Loucy (cell line): Measurements from ENCODE around the gene NCK1.

Experiments
- H2AFZ ChIP-seq: fragments of 200-600 bp; sonication (generic); 2 replicates; pipeline ENCODE4 v1.6.0; 2016; ENCODE audit warnings: antibody characterized with exemption, mild to moderate bottlenecking, low read length, moderate library complexity
- H3F3A ChIP-seq: fragments of 200-600 bp; 2 replicates; pipeline ENCODE4 v1.6.0; 2016; ENCODE audit warnings: antibody characterized with exemption, low read depth, mild to moderate bottlenecking
- H3K27me3 ChIP-seq: fragments of 200-600 bp; sonication (generic); 2 replicates; pipeline ENCODE4 v1.6.1; 2014; ENCODE audit warnings: low read length, mild to moderate bottlenecking; ENCODE audit not compliant: insufficient read depth, poor library complexity, severe bottlenecking
- H3K36me3 ChIP-seq: fragments of 200-600 bp; sonication (generic); 2 replicates; pipeline ENCODE4 v1.6.1; 2016; ENCODE audit warnings: low read length; ENCODE audit not compliant: insufficient read depth
- H3K4me1 ChIP-seq: fragments of 200-600 bp; sonication (generic); 2 replicates; pipeline ENCODE4 v1.5.1; 2014; ENCODE audit warnings: low read length, mild to moderate bottlenecking; ENCODE audit not compliant: insufficient read depth, poor library complexity, severe bottlenecking
- H3K4me2 ChIP-seq: fragments of 200-600 bp; sonication (generic); 2 replicates; pipeline ENCODE4 v1.6.0; 2014; ENCODE audit warnings: antibody characterized with exemption, low read length, low read depth, mild to moderate bottlenecking; ENCODE audit not compliant: poor library complexity, severe bottlenecking
- H3K4me3 ChIP-seq: fragments of 200-600 bp; sonication (generic); 2 replicates; pipeline ENCODE4 v1.5.1; 2014; ENCODE audit warnings: low read length, mild to moderate bottlenecking, mixed read lengths; ENCODE audit not compliant: poor library complexity, severe bottlenecking
- H3K79me2 ChIP-seq: fragments of 200-600 bp; sonication (generic); 2 replicates; pipeline ENCODE4 v1.6.1; 2014; ENCODE audit warnings: low read length; ENCODE audit not compliant: insufficient read depth
- H3K9ac ChIP-seq: fragments of 200-600 bp; sonication (generic); 2 replicates; pipeline ENCODE4 v1.6.0; 2014; ENCODE audit warnings: mild to moderate bottlenecking, low read depth, low read length, moderate library complexity; ENCODE audit not compliant: poor library complexity, severe bottlenecking
- H3K9me2 ChIP-seq: fragments of 200-600 bp; sonication (generic); replicated peaks from 2 replicates; pipeline ENCODE4 v1.6.1; 2016; ENCODE audit warnings: low read depth, low read length, mixed read lengths
- H3K9me3 ChIP-seq: fragments of 200-600 bp; sonication (generic); 2 replicates; pipeline ENCODE4 v1.6.1; 2014; ENCODE audit warnings: mild to moderate bottlenecking, antibody characterized with exemption, low read length, low read depth; ENCODE audit not compliant: insufficient read depth
- H4K20me1 ChIP-seq: fragments of 200-600 bp; sonication (generic); 2 replicates; pipeline ENCODE4 v1.6.0; 2014; ENCODE audit warnings: antibody characterized with exemption, low read length, mild to moderate bottlenecking; ENCODE audit not compliant: insufficient read depth, poor library complexity, severe bottlenecking
- CTCF ChIP-seq: fragments of 200-600 bp; sonication (generic); conservative IDR thresholded peaks from 2 replicates; pipeline ENCODE4 v1.5.1; 2014; ENCODE audit warnings: mild to moderate bottlenecking, antibody characterized with exemption, low read length
- EZH2phosphoT487 ChIP-seq: fragments of 200-600 bp; IDR thresholded peaks from 2 replicates; pipeline ENCODE4 v1.6.1; 2018; ENCODE audit warnings: antibody characterized with exemption, mild to moderate bottlenecking, moderate library complexity, borderline replicate concordance

The NCK1 gene

GRCh38 chr3:136882571-136882970 lies 20.6 kb downstream of the NCK1 start:
- no peak overlapping the region for H3K4me3 ChIP-seq
- H3K9ac ChIP-seq, result no peak overlapping the region
- H3K4me1 ChIP-seq, result peaks cover 67% of the 10 kb centered on the region
- peaks cover 96% of the 10 kb centered on the region for H3K79me2 ChIP-seq
- H3K27me3 ChIP-seq, result no peaks in the 10 kb centered on the region
- peaks cover 33% of the 10 kb centered on the region for H4K20me1 ChIP-seq
- H3K9me3 ChIP-seq, result peaks cover 17% of the 10 kb centered on the region; the same call in 1 of the 2 replicates
- no peaks in the 10 kb centered on the region for H3K36me3 ChIP-seq
- peak overlapping the region; percentile 40 for H3K4me2 ChIP-seq
- no peaks in the 10 kb centered on the region for H3K9me2 ChIP-seq
- TF ChIP-seq CTCF (no peak), EZH2phosphoT487 (no peak)
- peaks cover 23% of the 10 kb centered on the region for H3F3A ChIP-seq
- no peak overlapping the region for H2AFZ ChIP-seq

- no peaks in the 10 kb centered on the region for H3K9me2 ChIP-seq
- H3K4me1 ChIP-seq, result peaks cover 69% of the 10 kb centered on the region
- peaks cover 23% of the 10 kb centered on the region for H3F3A ChIP-seq
- peaks cover 2% of the 10 kb centered on the region; the same call in 1 of the 2 replicates for H3K36me3 ChIP-seq
- H3K79me2 ChIP-seq, result peaks cover 96% of the 10 kb centered on the region
- H3K27me3 ChIP-seq, result no peaks in the 10 kb centered on the region
- no peak overlapping the region for H2AFZ ChIP-seq
- 0 out of 2 replicates have a peak, but pooled peaks cover 3% of the 10 kb centered on the region for H3K9me3 ChIP-seq
- H3K4me3 ChIP-seq, result no peak overlapping the region
- H3K9ac ChIP-seq, result peak overlapping the region; percentile 72
- peaks cover 33% of the 10 kb centered on the region for H4K20me1 ChIP-seq
- peak overlapping the region; percentile 37 for H3K4me2 ChIP-seq
- TF ChIP-seq CTCF (no peak), EZH2phosphoT487 (no peak)
Observed at GRCh38 chr3:136883967-136884720, 22.1 kb downstream of the NCK1 start.

GRCh38 chr3:136885357-136886213 lies 23.6 kb downstream of the NCK1 start:
- Histone ChIP-seq H3K79me2 (peaks cover 98% of the 10 kb centered on the region), H2AFZ (no peak overlapping the region), H4K20me1 (peaks cover 36% of the 10 kb centered on the region), H3K9me3 (0 out of 2 replicates have a peak, but pooled peaks cover 2% of the 10 kb centered on the region), H3K27me3 (no peaks in the 10 kb centered on the region), H3K4me3 (peak overlapping the region; percentile 70), H3K4me2 (peak overlapping the region; percentile 86), H3K9ac (peak overlapping the region; percentile 72), H3K4me1 (peaks cover 68% of the 10 kb centered on the region), H3K9me2 (no peaks in the 10 kb centered on the region), H3F3A (peaks cover 23% of the 10 kb centered on the region), H3K36me3 (peaks cover 6% of the 10 kb centered on the region; the same call in 1 of the 2 replicates)
- TF ChIP-seq CTCF (no peak), EZH2phosphoT487 (no peak)
